Rectal smooth muscle tissue (tissue), 1 donor: ENCODE results near the gene PTK6.
"Not testable (repeated sequence)": the region's sequence is repeated elsewhere in the genome, so short reads cannot be mapped to it uniquely, and the experiment has no call there.

Source experiments
- H3K27ac ChIP-seq: one replicate; pipeline ENCODE4 v1.7.0; 2013; ENCODE audit warnings: low read depth, low read length, inconsistent platforms
- H3K27me3 ChIP-seq: one replicate; pipeline ENCODE4 v1.7.0; 2013; ENCODE audit warnings: low read length; ENCODE audit not compliant: control insufficient read depth, insufficient read depth
- H3K36me3 ChIP-seq: one replicate; pipeline ENCODE4 v1.7.0; 2013; ENCODE audit warnings: low read length; ENCODE audit not compliant: control insufficient read depth, insufficient read depth
- H3K4me1 ChIP-seq: one replicate; pipeline ENCODE4 v1.7.0; 2013; ENCODE audit warnings: low read length; ENCODE audit not compliant: control insufficient read depth, insufficient read depth
- H3K4me3 ChIP-seq: one replicate; pipeline ENCODE4 v1.7.0; 2013; ENCODE audit warnings: low read length
- H3K9ac ChIP-seq: one replicate; pipeline ENCODE4 v1.7.0; 2013; ENCODE audit warnings: low read length

Gene PTK6

DNA sequence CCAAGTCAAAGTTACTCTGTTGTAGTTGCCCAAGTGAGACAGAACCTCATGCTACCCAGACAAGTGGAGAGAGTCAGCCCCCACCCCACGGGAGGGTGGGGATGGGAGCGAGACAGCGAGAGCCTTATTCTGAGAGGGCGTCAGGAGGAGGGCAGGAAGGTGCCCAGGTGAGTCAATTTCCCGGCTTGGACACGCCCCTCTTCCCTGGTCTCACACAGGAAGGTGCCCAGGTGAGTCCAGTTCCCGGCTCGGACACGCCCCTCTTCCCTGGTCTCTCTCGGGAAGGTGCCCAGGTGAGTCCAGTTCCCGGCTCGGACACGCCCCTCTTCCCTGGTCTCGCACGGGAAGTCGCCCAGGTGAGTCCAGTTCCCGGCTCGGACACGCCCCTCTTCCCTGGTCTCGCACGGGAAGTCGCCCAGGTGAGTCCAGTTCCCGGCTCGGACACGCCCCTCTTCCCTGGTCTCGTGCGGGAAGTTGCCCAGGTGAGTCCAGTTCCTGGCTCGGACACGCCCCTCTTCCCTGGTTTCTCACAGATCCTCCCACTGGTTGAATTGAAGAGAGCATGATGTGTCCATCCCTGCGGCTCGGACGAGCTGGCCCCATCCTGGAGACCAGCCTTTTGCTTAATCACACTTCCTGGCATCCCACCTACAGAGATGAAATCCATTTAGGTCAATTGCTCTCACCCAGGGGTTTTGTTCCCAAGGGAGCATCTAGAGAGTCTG lies 57.3 kb downstream of the PTK6 start:
- H3K36me3 ChIP-seq, H3K4me3 ChIP-seq, H3K27ac ChIP-seq, H3K4me1 ChIP-seq, H3K9ac ChIP-seq: not testable (repeated sequence)
- H3K27me3 ChIP-seq = peaks cover 24% of the 10 kb centered on the region

DNA sequence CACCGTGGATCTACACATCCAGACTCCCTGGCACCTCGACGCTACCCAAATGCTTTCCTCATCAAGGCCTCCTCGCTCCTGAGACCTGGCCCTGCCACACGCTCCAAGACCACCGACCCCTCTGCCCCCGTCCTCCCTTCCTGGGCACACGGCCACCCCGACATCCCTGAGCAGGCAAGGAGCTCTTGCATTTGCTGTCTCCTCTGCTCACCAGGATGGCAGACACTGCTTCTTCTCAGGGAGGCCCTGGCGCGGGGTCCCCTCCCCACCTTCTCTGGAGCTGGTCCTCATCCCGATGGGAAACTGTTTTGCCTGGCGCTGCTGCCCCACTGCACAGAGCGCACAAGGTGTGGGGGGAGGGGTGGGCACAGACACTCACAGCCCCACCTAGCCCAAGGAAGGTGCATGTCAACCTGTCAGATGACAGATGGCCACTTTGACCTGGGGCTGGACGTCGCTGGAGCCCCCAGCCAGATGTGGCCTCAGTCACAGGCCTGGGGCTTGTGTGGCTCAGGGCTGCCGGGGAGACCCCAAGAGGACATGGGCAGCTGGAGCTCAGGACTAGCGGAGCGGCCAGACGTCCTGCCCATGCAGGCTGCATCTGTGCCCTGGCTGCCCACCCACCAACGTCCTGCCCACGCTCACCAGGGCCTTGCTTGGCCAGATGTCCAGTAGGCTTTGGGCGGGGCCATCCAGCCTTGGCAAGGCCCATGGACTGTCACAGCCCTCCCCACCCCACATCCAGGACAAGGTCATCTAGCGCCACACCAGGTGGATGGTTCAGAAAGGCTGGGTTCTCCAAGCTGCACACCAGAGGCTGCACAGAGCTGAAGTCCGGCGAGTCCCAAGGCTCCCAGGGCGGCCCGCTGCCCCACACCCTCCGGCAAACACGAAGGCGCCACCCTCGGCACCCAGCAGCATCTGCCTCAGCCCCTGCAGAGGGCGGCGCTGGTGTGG lies 58.6 kb downstream of the PTK6 start:
- Histone ChIP-seq H3K36me3 (no peaks in the 10 kb centered on the region), H3K4me1 (no peaks in the 10 kb centered on the region), H3K4me3 (no peak overlapping the region), H3K27me3 (peaks cover 34% of the 10 kb centered on the region), H3K9ac (no peak overlapping the region), H3K27ac (no peak overlapping the region)
